GM19395 (cell line): Measurements from ENCODE around the gene CLEC2L.

ENCODE experiments used
- ATAC-seq: cut with Tn5 transposase; IDR thresholded peaks from one replicate; pipeline ENCODE4 v1.9.1; 2021; ENCODE audit warnings: mild to moderate bottlenecking, moderate library complexity; ENCODE audit not compliant: unreplicated experiment

The CLEC2L gene

DNA sequence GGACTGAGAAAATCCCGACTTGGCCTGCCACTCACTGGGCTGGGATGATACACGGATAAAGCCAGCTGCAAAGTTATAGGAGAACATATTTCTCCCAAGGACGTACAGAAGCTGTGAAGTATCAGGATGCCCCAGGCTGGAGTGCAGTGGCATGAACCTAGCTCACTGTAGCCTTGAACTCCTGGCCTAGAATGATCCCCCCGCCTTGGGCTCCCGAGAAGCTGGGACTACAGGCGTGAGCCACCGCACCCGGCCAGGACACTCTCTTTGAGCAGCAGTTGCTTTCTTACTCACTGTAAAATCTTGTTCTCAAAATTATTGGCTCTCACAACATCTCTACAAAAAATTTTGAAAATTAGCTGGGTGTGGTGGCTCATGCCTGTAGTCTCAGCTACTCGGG is 50.4 kb downstream of the CLEC2L start:
- no peak for ATAC-seq

DNA sequence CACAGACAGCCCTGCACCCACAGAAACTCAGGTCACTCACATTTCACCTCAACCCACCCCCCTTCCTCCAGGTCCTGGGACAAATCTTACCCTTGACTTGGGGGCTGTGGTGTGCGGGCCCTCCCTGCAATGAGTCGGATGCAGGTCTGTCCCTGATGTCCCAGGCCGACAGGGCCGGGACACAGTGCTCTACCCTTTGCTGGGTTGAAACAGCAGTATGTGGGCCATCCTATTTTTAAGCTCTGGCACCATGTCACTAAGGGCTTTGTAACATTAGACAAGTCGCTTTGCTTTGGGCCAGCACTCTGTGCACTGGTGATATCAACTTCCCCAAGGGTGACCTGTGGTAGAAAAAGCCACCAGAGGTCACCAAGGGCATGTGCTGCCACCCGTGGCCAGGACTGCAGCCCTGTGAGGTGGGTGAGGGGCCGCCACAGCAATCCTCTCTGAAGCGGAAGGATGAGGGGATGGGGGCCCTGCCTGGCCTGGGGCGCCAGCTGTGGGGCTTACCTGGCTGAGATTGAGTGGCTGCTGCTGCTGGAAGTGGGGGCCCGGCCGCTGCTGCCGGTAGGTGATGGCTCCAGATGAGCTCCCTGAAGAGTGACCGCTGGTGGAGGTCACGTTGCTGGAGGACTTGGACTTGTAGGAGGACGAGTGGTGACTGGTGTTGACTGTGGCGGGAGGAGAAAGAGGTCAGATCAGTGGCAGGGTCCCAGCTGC is 51.3 kb downstream of the CLEC2L start:
- ATAC-seq: no peak

DNA sequence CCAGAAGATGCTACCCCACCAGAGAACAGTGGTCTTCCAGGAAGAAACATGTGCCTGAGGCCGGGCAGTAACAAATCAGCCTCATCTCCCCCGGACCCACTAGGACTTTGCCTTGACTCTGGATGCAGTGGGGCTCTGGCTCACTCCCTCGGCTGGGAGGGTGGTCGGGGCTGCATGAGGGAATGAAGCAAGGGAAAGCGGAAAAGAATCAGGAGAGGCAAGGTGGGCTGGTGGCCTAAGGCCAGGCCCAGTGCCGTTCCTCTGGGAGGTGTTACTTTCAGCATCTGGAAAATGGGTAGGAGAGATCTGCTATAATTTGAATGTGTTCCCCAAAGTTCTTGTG is 51.8 kb downstream of the CLEC2L start:
- no peak for ATAC-seq

DNA sequence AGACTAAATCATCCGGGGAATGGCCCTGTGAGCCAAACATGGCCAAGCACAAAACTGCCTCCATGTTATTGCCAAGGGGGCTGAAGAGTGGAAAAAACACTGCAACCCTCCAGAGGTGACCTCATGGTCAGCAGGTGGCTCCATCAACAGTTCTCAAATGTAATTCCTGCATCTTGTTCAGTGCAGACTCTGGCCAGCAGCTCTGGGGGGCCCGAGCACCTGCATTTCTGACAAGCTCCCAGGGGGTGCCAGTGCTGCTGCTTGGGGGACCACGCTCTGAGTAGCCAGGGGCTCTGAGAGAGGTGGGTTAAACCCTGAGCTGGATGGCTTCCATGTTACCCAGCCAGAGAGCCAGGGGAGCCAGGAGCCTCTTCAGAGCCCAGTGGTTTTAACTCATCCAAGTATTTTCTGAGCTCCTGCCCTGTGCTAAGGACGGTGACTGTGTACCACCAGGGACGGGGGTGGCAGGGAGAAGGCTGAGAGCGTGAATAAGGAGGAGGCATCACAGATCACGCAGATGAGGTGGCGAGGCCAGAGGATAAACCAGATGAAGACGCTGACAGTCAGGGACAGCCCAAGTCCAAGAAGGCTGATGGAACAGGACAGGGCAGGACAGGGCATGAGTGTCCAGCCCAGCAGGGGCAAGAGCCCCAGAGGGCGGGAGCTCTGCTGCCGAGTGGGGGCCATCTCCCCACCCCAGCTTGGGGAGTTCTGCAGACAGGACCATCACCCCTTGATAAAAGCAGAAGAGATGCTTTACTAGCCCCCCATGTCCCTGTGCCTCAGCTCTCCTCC is 52.9 kb downstream of the CLEC2L start:
- ATAC-seq: no peak

DNA sequence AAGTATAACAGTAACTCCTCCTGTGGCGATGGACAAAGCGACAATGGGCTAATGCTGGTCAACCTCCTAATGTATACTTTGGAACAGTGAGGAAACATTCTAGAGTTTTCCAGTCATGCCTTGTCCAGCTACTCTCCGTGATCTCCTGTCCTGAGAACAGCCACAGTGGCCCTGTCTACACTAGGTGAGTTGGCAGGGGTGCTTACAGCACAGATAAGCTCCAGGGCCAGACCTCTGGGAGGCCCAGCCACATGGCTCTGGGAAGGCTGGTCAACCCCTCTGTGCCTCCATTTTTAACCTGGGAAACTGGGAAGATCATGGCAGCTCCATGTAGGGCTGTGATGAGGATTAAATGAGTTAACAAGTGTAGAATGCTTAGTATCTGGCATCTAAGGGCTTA is 57.0 kb downstream of the CLEC2L start:
- no peak for ATAC-seq

DNA sequence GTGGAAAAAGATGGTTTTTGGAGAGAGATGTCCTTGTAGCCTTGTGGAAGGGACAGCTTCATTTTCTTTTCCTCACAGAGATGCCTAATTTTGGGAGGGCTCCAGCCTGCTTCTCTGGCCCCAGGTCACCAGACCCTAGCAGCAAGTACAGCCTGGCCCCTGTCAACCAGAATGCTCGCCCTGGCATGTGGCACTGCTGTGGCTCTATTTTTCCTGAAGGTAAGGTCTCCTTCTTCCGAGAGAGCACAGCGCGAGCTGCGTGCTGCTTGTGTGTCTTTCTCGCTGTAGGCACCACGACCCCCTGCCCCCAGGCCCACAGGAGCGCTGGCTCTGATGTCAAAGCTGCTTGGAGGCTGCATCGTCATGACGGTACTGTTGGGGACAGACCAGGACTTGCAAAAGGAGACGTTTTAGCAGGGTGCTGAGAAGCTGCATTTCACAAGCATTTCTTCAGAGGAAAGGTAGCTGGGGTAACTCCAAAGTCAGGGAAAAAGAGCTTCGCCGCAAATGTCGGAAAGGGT is 58.7 kb downstream of the CLEC2L start:
- no peak for ATAC-seq

DNA sequence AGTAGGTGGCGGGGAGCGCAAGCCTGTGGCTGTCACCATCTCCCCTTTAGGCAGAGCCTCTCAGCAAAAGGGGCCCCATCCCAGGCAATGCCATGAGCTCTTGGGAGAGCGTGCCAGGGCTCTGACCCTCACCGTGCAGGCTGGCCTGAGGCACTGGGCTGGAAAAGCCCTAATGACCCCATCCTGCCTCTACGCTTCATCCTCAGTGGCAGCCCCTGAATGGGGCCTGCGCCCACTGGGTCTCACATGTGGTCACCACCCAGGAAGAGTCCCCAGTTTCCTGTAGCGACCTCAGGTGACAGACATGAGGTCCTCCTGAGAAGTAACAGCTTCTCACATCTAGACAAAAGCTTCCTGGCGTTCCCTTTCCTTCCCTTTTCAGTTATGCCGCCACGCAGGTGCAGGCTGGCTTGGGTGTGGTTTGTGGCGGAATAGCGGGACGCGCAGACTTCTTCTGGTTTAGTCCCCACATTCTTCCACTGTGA is 59.2 kb downstream of the CLEC2L start:
- no peak for ATAC-seq

DNA sequence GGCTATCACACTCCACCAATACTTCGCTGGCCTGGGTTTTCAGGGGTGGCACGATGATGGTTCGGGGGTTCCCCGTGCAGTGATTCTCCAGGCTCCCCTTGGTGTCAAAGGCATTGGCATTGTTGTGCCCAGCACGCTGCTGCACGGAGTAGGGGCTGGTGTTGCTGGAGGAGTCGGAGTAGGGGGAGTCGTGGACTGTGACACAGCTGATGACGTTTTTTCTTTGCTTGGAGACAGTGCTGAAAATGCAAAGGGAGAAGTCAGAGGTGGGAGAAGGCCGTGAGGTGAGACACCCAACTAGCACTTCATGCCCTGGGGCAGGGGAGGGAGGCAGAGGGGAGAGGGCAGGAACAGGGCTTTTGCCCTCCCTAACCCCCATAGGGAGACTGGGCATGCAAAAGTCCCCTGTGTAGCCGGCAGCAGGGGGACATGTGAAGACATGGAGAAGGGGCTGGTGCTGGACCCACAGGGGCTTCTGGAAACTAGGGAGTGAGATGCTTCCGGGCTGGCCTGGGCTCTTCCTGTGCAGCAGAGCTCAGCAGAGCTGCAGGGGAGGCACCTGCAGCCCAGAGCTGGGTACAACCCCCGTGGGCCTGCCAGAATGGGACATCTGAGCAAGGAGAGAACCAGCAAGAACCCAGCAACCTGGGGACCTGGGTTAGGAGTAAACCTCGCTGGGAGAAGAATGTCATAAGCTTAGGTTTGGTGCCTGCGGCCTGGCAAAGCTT is 60.5 kb downstream of the CLEC2L start:
- ATAC-seq: no peak

DNA sequence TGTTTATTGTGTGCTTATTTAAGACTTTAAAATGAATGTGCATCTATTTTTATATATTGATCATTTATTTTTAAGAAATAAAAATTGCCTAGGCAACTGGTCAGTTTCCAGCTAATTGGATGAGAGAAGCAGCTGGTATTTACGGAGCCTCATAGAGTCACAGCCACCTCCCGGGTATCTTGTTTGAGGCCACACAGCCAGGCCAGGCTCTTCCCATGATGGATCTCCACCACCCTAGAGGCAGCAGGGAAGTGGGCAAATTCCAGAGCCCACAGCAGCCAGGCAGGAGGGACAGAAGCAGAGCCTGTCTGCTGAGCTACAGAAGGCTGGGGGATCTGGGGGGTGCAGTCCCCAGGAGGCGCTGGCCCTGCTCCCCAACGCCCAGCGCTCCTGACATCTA is 61.6 kb downstream of the CLEC2L start:
- no peak for ATAC-seq

DNA sequence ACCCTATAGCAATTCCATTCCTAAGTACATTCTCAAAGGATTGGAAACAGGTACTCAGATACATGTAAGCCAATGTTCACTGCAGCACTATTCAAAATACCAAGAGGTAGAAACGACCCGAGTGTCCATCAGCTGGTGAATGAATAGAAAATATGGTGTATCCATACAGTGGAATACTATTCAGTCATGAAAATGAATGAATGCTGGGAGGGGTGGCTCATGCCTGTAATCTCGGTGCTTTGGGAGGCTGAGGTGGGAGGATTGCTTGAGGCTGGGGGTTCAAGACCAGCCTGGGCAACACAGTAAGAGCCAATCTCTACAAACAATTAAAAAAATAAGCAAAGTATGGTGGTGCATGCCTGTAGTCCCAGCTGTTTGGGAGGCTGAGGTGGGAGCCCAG is 62.8 kb downstream of the CLEC2L start:
- ATAC-seq: no peak

DNA sequence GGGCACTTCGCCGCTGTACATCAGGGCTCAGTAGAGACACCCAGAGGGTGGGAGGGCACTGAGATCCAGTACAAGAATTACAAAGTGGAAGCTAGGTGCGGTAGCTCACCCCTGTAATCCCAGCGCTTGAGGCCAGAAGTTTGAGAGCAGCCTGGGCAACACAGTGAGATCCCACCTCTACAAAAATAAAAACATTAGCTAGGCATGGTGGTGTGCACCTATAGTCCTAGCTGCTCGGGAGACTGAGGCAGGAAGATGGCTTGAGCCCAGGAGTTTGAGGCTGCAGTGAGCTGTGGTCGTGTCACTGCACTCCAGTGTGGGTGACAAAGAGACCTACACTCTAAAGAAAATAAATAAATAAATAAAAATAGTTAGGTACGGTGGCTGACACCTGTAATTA is 64.0 kb downstream of the CLEC2L start:
- ATAC-seq: no peak

DNA sequence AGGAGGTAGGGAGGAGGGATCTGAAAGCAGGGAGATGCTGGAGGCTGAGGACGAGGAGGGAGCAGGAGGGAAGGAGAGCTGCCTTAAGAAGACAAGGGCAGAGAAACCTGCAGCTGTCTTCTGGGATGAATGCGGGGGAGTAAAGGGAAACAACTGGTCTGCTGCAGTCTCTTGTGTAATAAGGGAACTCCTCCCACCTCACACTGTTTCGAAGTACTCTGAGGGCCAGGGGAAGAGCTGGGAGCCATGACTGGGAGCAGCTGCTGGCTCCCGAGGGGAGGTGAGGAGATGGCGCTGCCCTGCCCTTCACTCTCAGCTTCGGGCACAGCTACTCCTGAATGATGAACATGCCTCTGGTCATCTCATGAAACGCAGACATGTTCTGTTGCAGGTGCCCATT is 65.1 kb downstream of the CLEC2L start:
- ATAC-seq: no peak

DNA sequence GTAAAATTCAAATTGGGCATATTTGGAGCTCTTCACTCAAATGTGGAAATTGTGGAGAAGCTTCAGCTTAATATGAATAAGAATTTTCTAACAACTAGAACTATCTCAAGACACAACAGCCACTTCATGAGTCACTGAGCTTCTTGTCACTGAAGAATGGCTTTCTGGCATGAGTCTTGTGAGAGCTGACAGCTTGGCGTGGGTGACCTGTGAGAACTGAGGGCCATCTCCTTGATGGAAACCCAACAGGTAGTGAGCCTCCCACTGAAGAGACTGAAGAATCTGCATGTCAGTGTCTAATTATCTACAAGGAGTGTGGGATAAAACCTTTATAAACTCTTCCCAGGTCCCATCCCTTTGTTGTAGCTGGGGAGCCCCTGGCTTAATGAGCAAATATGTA is 66.0 kb downstream of the CLEC2L start:
- ATAC-seq: no peak

DNA sequence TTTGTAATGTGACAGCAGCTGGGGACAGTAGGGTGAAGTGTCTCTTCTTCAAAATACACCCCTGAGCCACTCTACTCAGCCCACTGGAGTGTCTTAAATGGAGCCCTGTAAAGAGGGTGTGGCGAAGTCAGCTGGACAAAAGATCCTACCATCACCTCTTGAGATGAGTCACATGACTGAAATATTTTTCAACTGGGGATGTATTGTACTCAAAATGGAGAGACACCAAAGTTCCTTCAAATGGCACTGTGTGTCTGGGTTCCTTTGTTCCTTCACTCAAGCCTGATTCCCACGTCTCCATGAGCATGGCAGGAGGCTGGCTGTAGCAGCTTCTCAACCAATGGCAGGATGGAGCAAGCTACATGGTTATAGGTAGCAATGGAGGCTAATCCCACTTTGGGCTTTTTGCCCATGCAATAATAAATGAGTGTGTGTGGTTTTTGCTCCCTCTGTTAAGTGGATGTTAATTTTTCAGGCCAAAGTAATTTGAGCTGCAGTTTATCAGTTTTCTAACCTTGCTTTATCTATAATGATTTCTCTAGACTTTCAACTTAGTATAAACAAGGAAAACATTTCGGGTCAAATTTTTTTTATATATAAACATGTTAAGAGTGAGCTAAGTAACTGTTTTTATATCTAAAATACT is 68.2 kb downstream of the CLEC2L start:
- no peak for ATAC-seq

DNA sequence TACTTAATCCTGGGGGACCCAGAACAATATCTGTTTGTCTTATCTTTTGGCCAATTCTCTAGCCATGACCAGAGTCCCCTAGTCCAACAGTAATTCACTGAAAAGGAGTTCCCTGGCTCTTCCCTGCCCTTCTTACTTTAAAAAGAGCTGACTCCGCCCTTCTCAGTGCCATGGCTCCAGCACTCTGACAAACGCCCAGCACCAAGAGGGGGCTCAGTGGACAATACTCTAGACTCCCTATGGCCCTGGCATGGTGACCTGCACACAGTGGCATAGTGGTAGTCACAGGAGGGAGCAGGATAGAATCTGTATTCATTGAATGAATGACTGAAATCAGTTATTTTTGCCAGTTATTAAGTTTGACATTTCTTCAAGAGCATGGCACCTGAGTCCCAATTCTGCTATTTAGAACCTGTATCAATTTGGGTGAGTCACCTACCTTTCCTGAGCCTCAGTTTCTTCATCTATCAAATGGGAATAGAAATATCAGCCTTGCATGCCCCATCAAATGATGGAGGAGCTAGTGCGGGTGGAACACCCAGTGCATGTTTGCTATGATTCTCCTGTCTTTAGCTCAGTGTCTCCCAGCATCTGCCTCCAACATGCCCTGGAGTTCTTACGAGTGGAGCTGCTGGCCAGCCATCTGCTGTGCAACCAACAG is 69.4 kb downstream of the CLEC2L start:
- no peak for ATAC-seq

DNA sequence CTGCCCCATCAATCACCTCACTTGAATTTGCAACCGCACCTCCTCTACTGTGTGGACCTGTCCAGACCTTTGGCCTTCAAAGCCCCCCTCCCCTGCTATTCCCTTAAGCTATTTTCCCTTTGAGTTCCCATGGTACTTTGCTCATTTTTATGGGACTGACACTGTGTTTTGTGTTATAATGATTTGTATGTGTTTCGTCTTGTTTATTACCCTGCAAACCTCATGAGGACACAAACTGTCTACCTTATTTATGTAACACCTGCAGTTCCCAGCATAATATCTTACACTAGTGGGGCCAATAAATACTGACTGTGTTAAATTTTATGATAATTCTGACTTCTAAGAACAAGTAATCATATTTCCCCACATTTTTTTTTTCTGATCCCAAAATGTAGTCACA is 70.6 kb downstream of the CLEC2L start:
- ATAC-seq: no peak
